ENCODE measurements around the gene RAMACL. TPM values are rescaled to one million over a fixed set of nuclear protein-coding genes. Genes with fewer than 3 reads are reported as not detected.

RAMACL gene
- total RNA-seq, 2 donors from 2014 or later = 0.99 to 10.9 TPM

- Histone ChIP-seq H3K27me3 (no peaks in the 10 kb centered on the region), H3K4me3 (no peak overlapping the region), H3K36me3 (replicated peaks in 1 of 2; ENCODE audit: insufficient read depth in 1 of 2, low read depth in 2 of 2) (peaks cover 0 to 1% of the 10 kb centered on the region in 2 donors), H3K4me1 (peaks cover 13% of the 10 kb centered on the region), H3K27ac (peak overlapping the region in 1 of 4 donors; percentile 9), H3K9me3 (no peaks in the 10 kb centered on the region)
- TF ChIP-seq CTCF (IDR thresholded peaks at IDR 0.05) (no peak), POLR2A (IDR thresholded peaks at IDR 0.05) (no peak)
- 88 to 89% methylated on average over 21 of the region's 21 CpGs for WGBS, 2 donors
- ATAC-seq (no peak), DNase-seq (no peak)
- intact Hi-C loops (cut with DNase I) = loop anchor here (10.0 kb wide), 1 partner anchor 50 kb away; no protein-coding TSS in a partner anchor
Observed at GRCh38 chr6:166615059-166615770, 28.7 kb upstream of the RAMACL start.

- WGBS, 2 donors = 91 to 94% methylated on average over 10 of the region's 10 CpGs
- no peak overlapping the region for H3K27ac ChIP-seq
- H3K4me3 ChIP-seq = no peak overlapping the region
- intact Hi-C loops (cut with DNase I) = loop anchor here (10.0 kb wide), 1 partner anchor 50 kb away; no protein-coding TSS in a partner anchor
- H3K36me3 ChIP-seq (replicated peaks in 1 of 2; ENCODE audit: insufficient read depth in 1 of 2, low read depth in 2 of 2) = peaks cover 0 to 1% of the 10 kb centered on the region in 2 donors
- DNase-seq = no peak
- TF ChIP-seq CTCF (IDR thresholded peaks at IDR 0.05) (no peak), POLR2A (IDR thresholded peaks at IDR 0.05) (no peak)
- no peaks in the 10 kb centered on the region for H3K27me3 ChIP-seq
- no peak for ATAC-seq
- H3K9me3 ChIP-seq = no peaks in the 10 kb centered on the region
- peaks cover 7% of the 10 kb centered on the region for H3K4me1 ChIP-seq
Observed at GRCh38 chr6:166614589-166614988, 28.1 kb upstream of the RAMACL start.

GRCh38 chr6:166614171-166614583 lies 27.7 kb upstream of the RAMACL start:
- ATAC-seq (no peak), DNase-seq (no peak)
- Histone ChIP-seq H3K4me3 (no peak overlapping the region), H3K27ac (no peak overlapping the region), H3K36me3 (replicated peaks in 1 of 2; ENCODE audit: insufficient read depth in 1 of 2, low read depth in 2 of 2) (peaks cover 0 to 1% of the 10 kb centered on the region in 2 donors), H3K9me3 (no peaks in the 10 kb centered on the region), H3K27me3 (no peaks in the 10 kb centered on the region), H3K4me1 (peaks cover 2% of the 10 kb centered on the region)
- intact Hi-C loops (cut with DNase I) = loop anchor here (10.0 kb wide), 1 partner anchor 49 kb away; no protein-coding TSS in a partner anchor
- 76 to 90% methylated on average over 12 of the region's 12 CpGs for WGBS, 2 donors
- TF ChIP-seq CTCF (IDR thresholded peaks at IDR 0.05) (no peak), POLR2A (IDR thresholded peaks at IDR 0.05) (no peak)

GRCh38 chr6:166613027-166613426 lies 26.5 kb upstream of the RAMACL start:
- Histone ChIP-seq H3K36me3 (replicated peaks in 1 of 2; ENCODE audit: insufficient read depth in 1 of 2, low read depth in 2 of 2) (no peaks in the 10 kb centered on the region), H3K27me3 (no peaks in the 10 kb centered on the region), H3K4me1 (no peaks in the 10 kb centered on the region), H3K27ac (no peak overlapping the region), H3K9me3 (no peaks in the 10 kb centered on the region), H3K4me3 (no peak overlapping the region)
- DNase-seq (no peak), ATAC-seq (no peak)
- TF ChIP-seq POLR2A (IDR thresholded peaks at IDR 0.05) (no peak), CTCF (IDR thresholded peaks at IDR 0.05) (no peak)
- intact Hi-C loops (cut with DNase I) = loop anchor here (10.0 kb wide), 1 partner anchor 48 kb away; no protein-coding TSS in a partner anchor
- 95 to 97% methylated on average over 7 of the region's 7 CpGs for WGBS, 2 donors
